ENCODE results near the gene CARMIL1.

DNA sequence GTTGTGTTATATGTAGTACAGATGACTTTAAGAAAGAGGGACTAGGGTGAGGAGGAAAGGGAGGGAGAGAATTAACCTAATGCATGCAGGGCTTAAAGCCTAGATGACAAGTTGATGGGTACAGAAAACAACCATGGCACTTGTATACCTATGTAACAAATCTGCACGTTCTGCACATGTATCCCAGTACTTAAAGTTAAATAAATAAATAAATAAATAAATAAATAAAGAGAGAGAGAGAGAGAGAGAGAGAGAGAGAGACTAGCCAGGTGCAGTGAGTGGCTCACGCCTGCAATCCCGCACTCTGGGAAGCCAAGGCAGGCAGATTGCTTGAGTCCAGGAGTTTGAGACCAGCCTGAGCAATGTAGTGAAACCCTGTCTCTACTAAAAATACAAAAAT, 11.5 kb upstream of the CARMIL1 start:
- TF ChIP-seq CTCF (IDR thresholded peaks at IDR 0.05) (no peak), POLR2A (IDR thresholded peaks at IDR 0.05) (no peak)
